Activated CD8-positive, alpha-beta memory T cell treated with anti-CD3 and anti-CD28 coated beads, Interleukin-2, amount 50 U/mL, for 48 hours (primary cell): ENCODE measurements around the gene ZNRF2.

Experiments
- DNase-seq: peaks from one replicate; pipeline ENCODE4 v3.0.0-alpha.2; 2020

Gene ZNRF2

GRCh38 chr7:30323006-30323355 lies 38.6 kb downstream of the ZNRF2 start:
- DNase-seq, result no peak

- no peak for DNase-seq
Measured at GRCh38 chr7:30327813-30328212, 43.4 kb downstream of the ZNRF2 start.

- no peak for DNase-seq
Measured at GRCh38 chr7:30328381-30328780, 44.0 kb downstream of the ZNRF2 start.

- no peak for DNase-seq
Measured at GRCh38 chr7:30329716-30330115, 45.3 kb downstream of the ZNRF2 start.

GRCh38 chr7:30330134-30331111 lies 46.0 kb downstream of the ZNRF2 start:
- no peak for DNase-seq

- DNase-seq, result no peak
Measured at GRCh38 chr7:30331338-30331737, 46.9 kb downstream of the ZNRF2 start.

- DNase-seq, result no peak
Measured at GRCh38 chr7:30332549-30332948, 48.2 kb downstream of the ZNRF2 start.

GRCh38 chr7:30335763-30336487 lies 51.5 kb downstream of the ZNRF2 start:
- DNase-seq, result no peak

GRCh38 chr7:30344513-30344912 lies 60.1 kb downstream of the ZNRF2 start:
- DNase-seq, result no peak

- no peak for DNase-seq
Measured at GRCh38 chr7:30347226-30348082, 63.1 kb downstream of the ZNRF2 start.

- no peak for DNase-seq
Measured at GRCh38 chr7:30348083-30348560, 63.7 kb downstream of the ZNRF2 start.

GRCh38 chr7:30349170-30349569 lies 64.8 kb downstream of the ZNRF2 start:
- DNase-seq, result no peak

- no peak for DNase-seq
Measured at GRCh38 chr7:30349816-30350215, 65.4 kb downstream of the ZNRF2 start.

GRCh38 chr7:30351286-30351685 lies 66.9 kb downstream of the ZNRF2 start:
- DNase-seq, result no peak

GRCh38 chr7:30351724-30352123 lies 67.3 kb downstream of the ZNRF2 start:
- no peak for DNase-seq

GRCh38 chr7:30352169-30352568 lies 67.8 kb downstream of the ZNRF2 start:
- DNase-seq, result no peak

GRCh38 chr7:30353532-30353931 lies 69.1 kb downstream of the ZNRF2 start:
- DNase-seq, result no peak

- DNase-seq, result no peak
Measured at GRCh38 chr7:30353932-30354607, 69.7 kb downstream of the ZNRF2 start.

- DNase-seq, result no peak
Measured at GRCh38 chr7:30354791-30355190, 70.4 kb downstream of the ZNRF2 start.

GRCh38 chr7:30359957-30360356 lies 75.6 kb downstream of the ZNRF2 start:
- no peak for DNase-seq

- no peak for DNase-seq
Measured at GRCh38 chr7:30363778-30364563, 79.6 kb downstream of the ZNRF2 start.

- DNase-seq, result no peak
Measured at GRCh38 chr7:30364773-30365172, 80.4 kb downstream of the ZNRF2 start.
